Measurements from ENCODE around the gene PLAGL1.

The PLAGL1 gene

GRCh38 chr6:143993965-143994646 lies 14.0 kb downstream of the PLAGL1 start:
- Histone ChIP-seq H3K27ac (ENCODE audit: poor library complexity, severe bottlenecking) (no peak overlapping the region), H3K4me3 (ENCODE audit: severe bottlenecking) (no peak overlapping the region)
- no peak for TF ChIP-seq CTCF (IDR thresholded peaks at IDR 0.05; ENCODE audit: poor library complexity, severe bottlenecking)

GRCh38 chr6:143992285-143992684 lies 15.8 kb downstream of the PLAGL1 start:
- TF ChIP-seq CTCF (IDR thresholded peaks at IDR 0.05; ENCODE audit: poor library complexity, severe bottlenecking): no peak
- no peaks in the 10 kb centered on the region for H3K4me1 ChIP-seq (ENCODE audit: insufficient read depth, poor library complexity, severe bottlenecking)

More at GRCh38 chr6:143993965-143994646, 14.0 kb downstream of the PLAGL1 start:
- Histone ChIP-seq H3K27me3 (ENCODE audit: insufficient read depth, poor library complexity, severe bottlenecking) (no peaks in the 10 kb centered on the region), H3K4me1 (ENCODE audit: insufficient read depth, poor library complexity, severe bottlenecking) (no peaks in the 10 kb centered on the region), H3K36me3 (ENCODE audit: low read depth) (no peaks in the 10 kb centered on the region), H3K9me3 (ENCODE audit: severe bottlenecking) (no peaks in the 10 kb centered on the region)
- no peak for DNase-seq (ENCODE audit: low spot score)
- no peak for ATAC-seq (ENCODE audit: low read depth)

GRCh38 chr6:143986463-143987065 lies 21.5 kb downstream of the PLAGL1 start:
- no peak overlapping the region for H3K27ac ChIP-seq (ENCODE audit: poor library complexity, severe bottlenecking)
- H3K36me3 ChIP-seq (ENCODE audit: low read depth): no peaks in the 10 kb centered on the region; the same call in 1 of the 2 replicates
- no peak for TF ChIP-seq CTCF (IDR thresholded peaks at IDR 0.05; ENCODE audit: poor library complexity, severe bottlenecking)
- H3K27me3 ChIP-seq (ENCODE audit: insufficient read depth, poor library complexity, severe bottlenecking): no peaks in the 10 kb centered on the region
- H3K4me3 ChIP-seq (ENCODE audit: severe bottlenecking): no peak overlapping the region
- ATAC-seq (ENCODE audit: low read depth): no peak
- no peak for DNase-seq (ENCODE audit: low spot score)
- no peaks in the 10 kb centered on the region for H3K9me3 ChIP-seq (ENCODE audit: severe bottlenecking)
- no peaks in the 10 kb centered on the region for H3K4me1 ChIP-seq (ENCODE audit: insufficient read depth, poor library complexity, severe bottlenecking)

More at GRCh38 chr6:143992285-143992684, 15.8 kb downstream of the PLAGL1 start:
- H3K27me3 ChIP-seq (ENCODE audit: insufficient read depth, poor library complexity, severe bottlenecking): no peaks in the 10 kb centered on the region
- no peaks in the 10 kb centered on the region for H3K9me3 ChIP-seq (ENCODE audit: severe bottlenecking)
- no peaks in the 10 kb centered on the region for H3K36me3 ChIP-seq (ENCODE audit: low read depth)
- no peak overlapping the region for H3K27ac ChIP-seq (ENCODE audit: poor library complexity, severe bottlenecking)
- no peak overlapping the region for H3K4me3 ChIP-seq (ENCODE audit: severe bottlenecking)
- ATAC-seq (ENCODE audit: low read depth) (no peak), DNase-seq (ENCODE audit: low spot score) (no peak)

GRCh38 chr6:143984666-143985065 lies 23.4 kb downstream of the PLAGL1 start:
- no peaks in the 10 kb centered on the region for H3K9me3 ChIP-seq (ENCODE audit: severe bottlenecking)
- no peaks in the 10 kb centered on the region; the same call in 1 of the 2 replicates for H3K36me3 ChIP-seq (ENCODE audit: low read depth)
- no peaks in the 10 kb centered on the region for H3K27me3 ChIP-seq (ENCODE audit: insufficient read depth, poor library complexity, severe bottlenecking)
- no peaks in the 10 kb centered on the region for H3K4me1 ChIP-seq (ENCODE audit: insufficient read depth, poor library complexity, severe bottlenecking)
- ATAC-seq (ENCODE audit: low read depth): no peak
- H3K4me3 ChIP-seq (ENCODE audit: severe bottlenecking): no peak overlapping the region
- no peak for TF ChIP-seq CTCF (IDR thresholded peaks at IDR 0.05; ENCODE audit: poor library complexity, severe bottlenecking)
- no peak overlapping the region for H3K27ac ChIP-seq (ENCODE audit: poor library complexity, severe bottlenecking)
- DNase-seq (ENCODE audit: low spot score): no peak

- no peak overlapping the region for H3K27ac ChIP-seq (ENCODE audit: poor library complexity, severe bottlenecking)
- no peaks in the 10 kb centered on the region; the same call in 1 of the 2 replicates for H3K36me3 ChIP-seq (ENCODE audit: low read depth)
- no peaks in the 10 kb centered on the region for H3K4me1 ChIP-seq (ENCODE audit: insufficient read depth, poor library complexity, severe bottlenecking)
- no peaks in the 10 kb centered on the region for H3K27me3 ChIP-seq (ENCODE audit: insufficient read depth, poor library complexity, severe bottlenecking)
- H3K4me3 ChIP-seq (ENCODE audit: severe bottlenecking): no peak overlapping the region
- ATAC-seq (ENCODE audit: low read depth) (no peak), DNase-seq (ENCODE audit: low spot score) (no peak)
- no peaks in the 10 kb centered on the region for H3K9me3 ChIP-seq (ENCODE audit: severe bottlenecking)
- no peak for TF ChIP-seq CTCF (IDR thresholded peaks at IDR 0.05; ENCODE audit: poor library complexity, severe bottlenecking)
Measured at GRCh38 chr6:143982968-143983367, 25.1 kb downstream of the PLAGL1 start.
